Panc1 (cell line): Measurements from ENCODE around the gene MIOX. TPM values are rescaled to one million over a fixed set of nuclear protein-coding genes. Genes with fewer than 3 reads are reported as not detected.

Source experiments
- ATAC-seq: fragments of 200-7000 bp; cut with Tn5 transposase; 2 replicates; pipeline ENCODE4 v1.9.1; 2020; ENCODE audit warnings: mild to moderate bottlenecking, moderate library complexity
- BruUV-seq: library from RNA; stranded (reverse); fragments of 400-500 nt; replicated peaks from 2 replicates; lab custom pipeline; 2021; lab: Mats Ljungman, UMichigan
- CTCF ChIA-PET: fragments of 300-600 bp; sonication (Branson Sonifier 250); formaldehyde crosslinking; loops from one replicate; lab custom pipeline; 2022; ENCODE audit warnings: antibody characterized with exemption; lab: Charles Lee
- POLR2A ChIA-PET: fragments of 300-600 bp; sonication (Branson Sonifier 250); formaldehyde crosslinking; loops from one replicate; lab custom pipeline; 2022; ENCODE audit warnings: antibody characterized with exemption; lab: Charles Lee
- DNase-seq: peaks from one replicate; pipeline ENCODE4 v3.0.0-alpha.2; 2010; ENCODE audit warnings: low read depth, low spot score
- H3K27ac ChIP-seq: 2 replicates; pipeline ENCODE4 v1.5.1; 2011; ENCODE audit warnings: mild to moderate bottlenecking, low read length, inconsistent platforms
- H3K27me3 ChIP-seq: fragments of 200-500 bp; sonication (Bioruptor generic); 2 replicates; pipeline ENCODE4 v1.6.0; 2014; ENCODE audit warnings: low read length, inconsistent platforms; ENCODE audit not compliant: control insufficient read depth, insufficient read depth
- H3K36me3 ChIP-seq: fragments of 200-500 bp; sonication (Bioruptor generic); 2 replicates; pipeline ENCODE4 v1.5.1; 2014; ENCODE audit warnings: inconsistent platforms, mild to moderate bottlenecking, low read length, moderate library complexity; ENCODE audit not compliant: control insufficient read depth, insufficient read depth
- H3K4me1 ChIP-seq: 2 replicates; pipeline ENCODE4 v1.5.1; 2011; ENCODE audit warnings: inconsistent platforms, mild to moderate bottlenecking, low read length, moderate library complexity; ENCODE audit not compliant: control insufficient read depth, insufficient read depth
- H3K4me3 ChIP-seq, 2 experiments: 2 replicates each; pipeline ENCODE4 v1.5.1; 2011 to 2012; ENCODE audit warnings: low read depth in 2 of 2, low read length in 2 of 2, mild to moderate bottlenecking in 2 of 2, inconsistent platforms in 1 of 2, moderate library complexity in 1 of 2
- H3K9me3 ChIP-seq: fragments of 200-500 bp; sonication (Bioruptor generic); 2 replicates; pipeline ENCODE4 v1.5.1; 2014; ENCODE audit warnings: low read depth, mild to moderate bottlenecking, inconsistent platforms, low read length, moderate library complexity; ENCODE audit not compliant: control insufficient read depth, insufficient read depth
- POLR2AphosphoS5 ChIP-seq: IDR thresholded peaks from 2 replicates; pipeline ENCODE4 v1.6.1; 2012; ENCODE audit warnings: mild to moderate bottlenecking, low read depth, low read length, moderate library complexity
- REST ChIP-seq, 2 experiments: IDR thresholded peaks; 2 replicates each; pipeline ENCODE4 v1.6.1; 2011 to 2012; ENCODE audit warnings: low read depth in 2 of 2, control low read depth in 1 of 2, low read length in 1 of 2, mild to moderate bottlenecking in 1 of 2, moderate library complexity in 1 of 2; ENCODE audit not compliant: insufficient read depth in 1 of 2
- SIN3A ChIP-seq: IDR thresholded peaks from 2 replicates; pipeline ENCODE4 v1.6.1; 2012; ENCODE audit warnings: low read depth, mild to moderate bottlenecking, low read length, moderate library complexity, borderline replicate concordance; ENCODE audit not compliant: insufficient read depth
- TCF7L2 ChIP-seq: IDR thresholded peaks from 2 replicates; pipeline ENCODE4 v1.6.1; 2011; ENCODE audit warnings: mild to moderate bottlenecking, low read depth, low read length, inconsistent platforms
- in situ Hi-C: cut with HindIII; loops from 2 replicates; pipeline ENCODE4 v1.10.0; 2016; ENCODE audit warnings: low sequenced_read_pairs, low pct_unique_long_range_greater_than_20kb
- intact Hi-C: fragments of 100-400 bp; cut with micrococcal nuclease; formaldehyde crosslinking; loops from one replicate; pipeline ENCODE4 v1.10.0; 2022; ENCODE audit not compliant: unreplicated experiment
- total RNA-seq: library from RNA; stranded (reverse); gene quantifications from one replicate; pipeline ENCODE4 v1.2.1, GENCODE V29; 2021; ENCODE audit not compliant: unreplicated experiment
- TF ChIP-seq, protein P1 (sequence below): fragments of 450-650 bp; IDR thresholded peaks from 2 replicates; pipeline ENCODE4 v1.5.1; 2017; ENCODE audit warnings: mild to moderate bottlenecking

The MIOX gene
- total RNA-seq, 1 experiment from 2014 or later, result 0.23 TPM

DNA sequence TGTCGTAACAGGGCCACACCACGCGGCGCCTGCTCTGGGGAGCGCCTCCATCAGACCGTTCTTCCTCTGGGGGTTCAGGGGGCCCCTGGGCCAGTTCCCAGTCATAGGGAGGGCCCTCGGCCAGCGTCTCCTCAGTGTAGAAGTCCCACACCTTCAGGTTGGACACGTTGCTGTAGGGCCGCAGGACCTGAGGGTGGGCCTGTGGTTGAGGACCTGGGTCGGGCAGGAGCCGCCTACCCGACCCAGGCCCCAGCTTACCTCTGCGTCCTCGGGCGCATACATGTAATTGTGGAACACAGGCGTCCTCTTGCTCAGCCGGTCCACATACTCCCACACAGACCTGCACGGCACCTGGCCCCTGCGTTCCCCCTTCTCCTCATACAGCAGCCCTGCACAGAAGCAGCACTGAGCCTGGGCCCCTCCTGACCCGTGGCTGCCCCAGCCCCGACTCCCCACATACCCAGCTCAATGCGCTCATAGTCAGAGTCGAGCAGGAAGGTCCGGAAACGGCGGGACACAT, 32.0 kb upstream of the MIOX start:
- Histone ChIP-seq H3K27me3 (no peaks in the 10 kb centered on the region), H3K9me3 (no peaks in the 10 kb centered on the region), H3K27ac (no peak overlapping the region), H3K4me1 (no peaks in the 10 kb centered on the region), H3K4me3 (no peak overlapping the region), H3K36me3 (0 out of 2 replicates have a peak, but pooled peaks cover 2% of the 10 kb centered on the region)
- TF ChIP-seq SIN3A (no peak), POLR2AphosphoS5 (no peak), TCF7L2 (no peak), REST (IDR thresholded peaks at IDR 0.05; ENCODE audit: insufficient read depth in 1 of 2, low read depth in 2 of 2, low read length in 1 of 2) (no peak)
- TF ChIP-seq, protein P1, sequence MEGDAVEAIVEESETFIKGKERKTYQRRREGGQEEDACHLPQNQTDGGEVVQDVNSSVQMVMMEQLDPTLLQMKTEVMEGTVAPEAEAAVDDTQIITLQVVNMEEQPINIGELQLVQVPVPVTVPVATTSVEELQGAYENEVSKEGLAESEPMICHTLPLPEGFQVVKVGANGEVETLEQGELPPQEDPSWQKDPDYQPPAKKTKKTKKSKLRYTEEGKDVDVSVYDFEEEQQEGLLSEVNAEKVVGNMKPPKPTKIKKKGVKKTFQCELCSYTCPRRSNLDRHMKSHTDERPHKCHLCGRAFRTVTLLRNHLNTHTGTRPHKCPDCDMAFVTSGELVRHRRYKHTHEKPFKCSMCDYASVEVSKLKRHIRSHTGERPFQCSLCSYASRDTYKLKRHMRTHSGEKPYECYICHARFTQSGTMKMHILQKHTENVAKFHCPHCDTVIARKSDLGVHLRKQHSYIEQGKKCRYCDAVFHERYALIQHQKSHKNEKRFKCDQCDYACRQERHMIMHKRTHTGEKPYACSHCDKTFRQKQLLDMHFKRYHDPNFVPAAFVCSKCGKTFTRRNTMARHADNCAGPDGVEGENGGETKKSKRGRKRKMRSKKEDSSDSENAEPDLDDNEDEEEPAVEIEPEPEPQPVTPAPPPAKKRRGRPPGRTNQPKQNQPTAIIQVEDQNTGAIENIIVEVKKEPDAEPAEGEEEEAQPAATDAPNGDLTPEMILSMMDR, result no peak
- DNase-seq, result no peak
- in situ Hi-C loops (no loop called here), intact Hi-C loops (no loop called here)
- no peak for ATAC-seq
- no TSS peak for BruUV-seq
- ChIA-PET POLR2A (no interaction called here), CTCF (no interaction called here)

GRCh38 chr22:50455201-50455600, 31.5 kb upstream of the MIOX start:
- in situ Hi-C loops, result no loop called here
- CTCF ChIA-PET, result no interaction called here
- no TSS peak for BruUV-seq
- TF ChIP-seq, protein P1, result no peak
- TF ChIP-seq SIN3A (no peak), POLR2AphosphoS5 (no peak), REST (IDR thresholded peaks at IDR 0.05; ENCODE audit: insufficient read depth in 1 of 2, low read depth in 2 of 2, low read length in 1 of 2) (no peak)
- Histone ChIP-seq H3K4me1 (no peaks in the 10 kb centered on the region), H3K27ac (no peak overlapping the region), H3K36me3 (0 out of 2 replicates have a peak, but pooled peaks cover 2% of the 10 kb centered on the region), H3K4me3 (no peak overlapping the region), H3K27me3 (no peaks in the 10 kb centered on the region), H3K9me3 (no peaks in the 10 kb centered on the region)
- DNase-seq, result no peak
- intact Hi-C loops, result no loop called here
- POLR2A ChIA-PET, result no interaction called here
- no peak for ATAC-seq
